ENCODE results near the gene PLTP. TPM values are rescaled to one million over a fixed set of nuclear protein-coding genes. Genes with fewer than 3 reads are reported as not detected.

PLTP gene
- total RNA-seq, 1 experiment from 2014 or later = 0.37 TPM

- no peak overlapping the region for H3K4me3 Mint-ChIP-seq (ENCODE audit: unreplicated experiment)
- peaks cover 24% of the 10 kb centered on the region for H3K4me1 Mint-ChIP-seq (ENCODE audit: insufficient read depth, unreplicated experiment)
- TF ChIP-seq CTCF (IDR thresholded peaks at IDR 0.05; ENCODE audit: unreplicated experiment) = no peak
- BruUV-seq (replicated peaks) = no TSS peak
- no peaks in the 10 kb centered on the region for H3K27me3 Mint-ChIP-seq (ENCODE audit: insufficient read depth, unreplicated experiment)
- CTCF ChIA-PET = interaction anchor here (0.7 to 8.5 kb wide), 4 partner anchors 16 to 148 kb away, joined by 3 to 64 read pairs (median 3); no protein-coding TSS in a partner anchor
- peaks cover 86% of the 10 kb centered on the region for H3K36me3 Mint-ChIP-seq (ENCODE audit: insufficient read depth, unreplicated experiment)
- intact Hi-C loops (cut with micrococcal nuclease) = no loop called here
- POLR2A ChIA-PET = interaction anchor here (0.6 to 4.5 kb wide), 11 partner anchors 11 to 380 kb away, joined by 3 to 117 read pairs (median 4); partner anchors contain the start of genes PCIF1, ZNF335 and ZSWIM1
- DNase-seq (ENCODE audit: unreplicated experiment) = no peak
- no peaks in the 10 kb centered on the region for H3K9me3 Mint-ChIP-seq (ENCODE audit: unreplicated experiment)
- peak overlapping the region; percentile 85 for H3K27ac Mint-ChIP-seq (ENCODE audit: low read depth, unreplicated experiment)
These were observed 35.3 kb upstream of the PLTP start for GRCh38 chr20:45947110-45947866.

- no peaks in the 10 kb centered on the region for H3K27me3 Mint-ChIP-seq (ENCODE audit: insufficient read depth, unreplicated experiment)
- peaks cover 24% of the 10 kb centered on the region for H3K4me1 Mint-ChIP-seq (ENCODE audit: insufficient read depth, unreplicated experiment)
- H3K27ac Mint-ChIP-seq (ENCODE audit: low read depth, unreplicated experiment) = peak overlapping the region; percentile 85
- no peak for TF ChIP-seq CTCF (IDR thresholded peaks at IDR 0.05; ENCODE audit: unreplicated experiment)
- H3K4me3 Mint-ChIP-seq (ENCODE audit: unreplicated experiment) = peak overlapping the region; percentile 21
- H3K9me3 Mint-ChIP-seq (ENCODE audit: unreplicated experiment) = no peaks in the 10 kb centered on the region
- H3K36me3 Mint-ChIP-seq (ENCODE audit: insufficient read depth, unreplicated experiment) = peaks cover 78% of the 10 kb centered on the region
- CTCF ChIA-PET = interaction anchor here (0.6 to 8.5 kb wide), 3 partner anchors 23 to 151 kb away, joined by 3 to 64 read pairs (median 3); no protein-coding TSS in a partner anchor
- BruUV-seq (replicated peaks) = no TSS peak
- intact Hi-C loops (cut with micrococcal nuclease) = no loop called here
- DNase-seq (ENCODE audit: unreplicated experiment) = peak; percentile 74
- POLR2A ChIA-PET = interaction anchor here (0.8 to 4.5 kb wide), 8 partner anchors 11 to 65 kb away, joined by 3 to 117 read pairs (median 5); partner anchors contain the start of genes PCIF1, ZNF335 and ZSWIM1
These were observed 34.4 kb upstream of the PLTP start for GRCh38 chr20:45946149-45946970.

- ChIA-PET POLR2A (interaction anchor here (1.0 to 4.5 kb wide), 8 partner anchors 8 to 88 kb away, joined by 3 to 117 read pairs (median 10); partner anchors contain the start of genes ACOT8, PCIF1, ZNF335 and ZSWIM3), CTCF (interaction anchor here (0.6 to 8.5 kb wide), 6 partner anchors 12 to 150 kb away, joined by 3 to 64 read pairs (median 4); partner anchors contain the start of gene PCIF1)
- Mint-ChIP-seq H3K27ac (ENCODE audit: low read depth, unreplicated experiment) (peak overlapping the region; percentile 85), H3K4me3 (ENCODE audit: unreplicated experiment) (no peak overlapping the region), H3K27me3 (ENCODE audit: insufficient read depth, unreplicated experiment) (no peaks in the 10 kb centered on the region), H3K9me3 (ENCODE audit: unreplicated experiment) (no peaks in the 10 kb centered on the region), H3K36me3 (ENCODE audit: insufficient read depth, unreplicated experiment) (peaks cover 75% of the 10 kb centered on the region), H3K4me1 (ENCODE audit: insufficient read depth, unreplicated experiment) (peaks cover 24% of the 10 kb centered on the region)
- intact Hi-C loops (cut with micrococcal nuclease) = no loop called here
- peak; percentile 25 for DNase-seq (ENCODE audit: unreplicated experiment)
- BruUV-seq (replicated peaks) = no TSS peak
- TF ChIP-seq CTCF (IDR thresholded peaks at IDR 0.05; ENCODE audit: unreplicated experiment) = no peak
These were observed 33.8 kb upstream of the PLTP start for GRCh38 chr20:45945678-45946148.
